T-helper 9 cell (primary cell): Measurements from ENCODE around the gene UCK1.
"Not testable (repeated sequence)": the region's sequence is repeated elsewhere in the genome, so short reads cannot be mapped to it uniquely, and the experiment has no call there.

ENCODE experiments used
- DNase-seq: peaks from one replicate; pipeline ENCODE4 v3.0.0-alpha.2; 2020

Gene UCK1

DNA sequence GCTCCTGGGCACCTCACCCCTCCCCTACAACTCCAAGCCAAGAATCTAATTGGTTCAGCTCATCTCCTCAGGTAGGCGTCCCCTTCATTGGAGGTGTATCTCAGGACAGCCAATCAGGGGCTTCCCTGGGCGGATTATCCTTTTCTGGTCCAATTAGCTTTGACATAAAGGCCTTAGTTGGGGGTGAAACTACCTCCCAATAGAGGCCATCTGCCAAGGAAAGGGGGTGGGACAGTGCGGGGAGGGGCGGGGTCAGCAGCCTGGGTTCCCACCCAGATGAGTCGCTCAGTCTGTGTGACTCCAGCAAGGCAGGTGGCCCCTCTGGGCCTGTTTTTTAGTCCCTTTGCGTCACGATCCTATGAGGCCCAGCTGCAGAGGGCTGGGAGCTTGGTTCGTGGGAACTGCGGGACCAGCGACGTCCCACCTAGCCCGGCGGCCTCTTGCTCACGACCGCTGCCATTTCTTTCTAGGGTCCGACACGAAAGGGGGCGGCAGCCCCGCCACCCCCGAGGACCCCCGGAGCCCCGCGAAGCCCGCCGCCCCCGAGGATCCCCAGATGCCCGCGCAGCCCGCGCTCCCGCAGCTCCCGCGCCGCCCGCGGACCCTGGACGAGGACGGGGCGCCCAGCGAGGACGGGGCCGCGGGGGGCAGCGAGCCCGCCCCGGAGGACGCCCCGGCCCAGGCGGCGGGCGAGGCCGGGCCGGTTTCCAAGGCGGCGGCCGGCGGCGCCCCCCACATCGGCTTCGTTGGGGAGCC, 23.2 kb upstream of the UCK1 start:
- no peak for DNase-seq

DNA sequence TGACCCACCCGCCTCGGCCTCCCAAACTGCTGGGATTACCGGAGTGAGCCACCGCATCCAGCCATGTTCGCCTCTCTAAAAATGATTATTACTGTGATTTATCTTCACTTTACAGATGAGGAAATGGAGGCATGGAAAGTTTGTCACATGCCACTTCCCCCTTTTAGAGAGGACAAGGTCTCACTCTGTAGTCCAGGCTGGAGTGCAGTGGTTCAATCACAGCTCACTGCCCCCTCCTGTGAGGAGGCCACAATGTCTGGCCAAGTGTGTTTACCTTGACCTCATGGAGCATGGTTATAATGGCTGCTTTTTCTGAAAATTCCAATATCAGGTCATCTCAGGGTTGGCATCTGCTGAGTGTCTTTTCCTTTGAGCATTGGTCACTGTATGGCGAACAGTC, 21.0 kb upstream of the UCK1 start:
- DNase-seq: no peak

DNA sequence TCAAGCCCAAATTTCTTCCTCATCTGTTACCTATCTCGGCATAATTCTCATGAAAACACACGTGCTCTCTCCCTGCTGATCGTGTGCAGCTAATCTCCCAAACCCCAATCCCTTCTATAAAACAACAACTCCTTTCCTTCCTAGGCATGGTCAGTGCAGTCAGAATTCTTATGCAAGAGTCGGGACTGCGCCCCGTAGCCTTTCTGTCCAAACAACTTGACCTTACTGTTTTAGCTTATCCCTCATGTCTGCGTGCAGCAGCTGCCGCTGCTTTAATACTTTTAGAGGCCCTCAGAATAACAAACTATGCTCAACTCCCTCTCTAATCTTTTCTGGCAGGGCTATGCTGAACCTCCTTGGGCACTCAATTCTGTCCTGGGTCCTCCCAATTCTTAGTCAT, 19.4 kb upstream of the UCK1 start:
- DNase-seq: not testable (repeated sequence)

DNA sequence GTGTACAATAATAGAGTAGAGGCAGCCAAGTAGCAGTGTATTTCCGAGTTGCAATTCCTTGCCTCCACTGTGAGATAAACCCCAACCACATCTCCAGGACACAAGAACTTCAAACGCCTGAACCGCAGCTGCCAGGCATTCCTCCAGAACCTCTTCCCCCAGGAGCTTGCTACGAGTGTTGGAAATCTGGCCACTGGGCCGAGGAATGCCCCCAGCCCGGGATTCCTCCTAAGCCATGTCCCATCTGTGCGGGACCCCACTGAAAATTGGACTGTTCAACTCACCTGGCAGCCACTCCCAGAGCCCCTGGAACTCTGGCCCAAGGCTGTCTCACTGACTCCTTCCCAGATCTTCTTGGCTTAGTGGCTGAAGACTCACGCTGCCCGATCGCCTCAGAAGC, 18.1 kb upstream of the UCK1 start:
- DNase-seq: not testable (repeated sequence)

DNA sequence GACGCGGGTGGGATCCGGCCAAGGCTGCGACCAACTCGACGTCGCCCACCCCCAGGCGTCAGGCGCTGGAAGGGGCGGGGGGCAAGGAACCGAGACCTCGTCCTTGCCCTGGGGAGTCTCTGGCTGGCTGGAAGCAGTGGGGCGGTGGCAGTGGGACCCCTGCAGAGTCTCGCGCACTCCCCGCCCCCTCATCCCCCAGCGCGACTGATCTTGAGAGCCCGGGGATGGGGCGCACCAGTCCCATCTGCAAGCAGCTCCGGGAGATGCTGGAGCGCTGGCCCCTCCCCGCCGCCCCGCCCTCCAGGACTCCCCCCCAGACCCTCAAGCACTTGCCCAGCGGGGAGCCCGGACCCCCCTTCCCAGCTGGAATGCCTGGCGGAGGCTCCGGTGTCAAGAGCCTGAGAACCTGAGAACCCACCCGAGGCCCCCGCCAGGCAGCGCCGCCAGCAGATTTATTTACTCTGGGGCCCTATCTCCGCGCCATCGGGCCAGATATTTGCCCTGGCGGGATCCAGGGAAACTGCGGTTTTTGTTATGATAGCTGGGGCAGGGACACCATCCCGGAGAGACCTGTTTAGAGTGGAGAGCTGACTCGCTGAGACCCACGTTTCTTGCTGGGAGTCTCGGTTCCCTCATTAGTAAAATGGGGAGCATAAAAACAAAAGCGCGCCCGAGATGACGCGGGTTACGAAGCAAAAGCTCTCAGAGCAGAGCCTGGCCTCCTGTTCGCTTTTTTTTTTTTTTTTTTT, 15.4 kb upstream of the UCK1 start:
- no peak for DNase-seq

DNA sequence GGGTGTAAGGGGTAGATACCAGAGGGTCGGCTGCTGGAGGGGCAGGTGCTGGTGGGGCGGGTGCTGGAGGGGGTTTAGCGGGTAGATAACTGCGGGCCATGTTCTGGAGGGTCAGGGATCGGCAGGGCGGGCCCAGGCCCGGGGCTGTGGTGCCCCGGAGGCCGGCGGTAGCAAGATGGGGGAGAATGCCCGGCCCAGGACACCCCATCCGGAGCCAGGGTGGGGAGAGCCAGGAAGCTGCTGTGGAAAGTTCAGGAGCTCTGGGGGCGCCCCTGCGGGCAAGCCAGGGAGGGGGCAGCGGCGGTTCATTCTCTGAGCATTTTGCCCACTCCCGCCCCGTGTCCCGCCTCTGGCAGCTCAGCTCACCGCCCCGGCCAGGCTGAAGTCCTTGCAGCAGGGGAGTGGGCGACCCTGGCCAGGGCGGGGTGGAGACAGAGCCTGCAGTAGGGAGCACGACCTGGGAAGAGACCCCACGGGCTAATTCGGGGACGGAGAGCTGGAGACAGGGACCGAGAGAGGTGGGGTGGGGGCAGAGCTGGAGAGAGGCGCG, 14.8 kb upstream of the UCK1 start:
- DNase-seq: no peak

DNA sequence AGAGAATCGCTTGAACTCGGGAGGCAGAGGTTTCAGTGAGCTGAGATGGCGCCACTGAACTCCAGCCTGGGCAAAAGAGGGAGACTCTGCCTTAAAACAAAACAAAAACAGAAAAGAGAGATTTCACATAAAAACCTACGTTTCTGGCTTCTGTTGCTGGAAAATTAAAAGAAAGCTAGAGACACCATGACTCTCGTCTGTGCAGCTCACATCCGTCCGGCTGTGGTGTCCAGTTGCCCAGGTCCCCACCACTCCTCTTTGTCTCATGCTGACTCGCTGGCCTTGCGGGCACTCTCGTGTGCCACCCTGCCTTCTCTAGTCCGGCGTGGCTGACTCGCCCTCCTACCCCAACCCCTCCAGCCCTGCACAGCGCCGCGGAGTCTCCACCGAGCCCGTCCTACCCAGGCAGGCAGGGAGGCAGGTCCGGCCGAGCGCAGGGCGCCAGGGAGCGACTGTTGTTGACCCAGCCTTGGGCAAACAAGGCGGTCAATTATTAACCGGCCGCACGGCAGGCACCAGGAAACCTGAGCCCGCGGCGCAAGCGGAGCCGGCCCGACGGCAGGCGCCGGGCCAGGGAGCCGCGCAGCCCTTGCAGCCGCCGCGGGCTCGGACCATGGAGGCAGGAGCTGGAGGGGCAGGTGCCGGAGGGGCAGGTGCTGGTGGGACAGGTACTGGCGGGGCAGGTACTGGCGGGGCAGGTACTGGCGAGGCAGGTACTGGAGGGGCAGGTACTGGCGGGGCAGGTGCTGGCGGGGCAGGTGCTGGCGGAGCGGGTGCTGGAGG, 14.1 kb upstream of the UCK1 start, which contains the start of gene PRRT1B:
Gene PRRT1B (plus strand): TSS at position 521 of the 783 bp plus-strand sequence. CDS start 93 bp downstream, at position 614.
- no peak for DNase-seq

DNA sequence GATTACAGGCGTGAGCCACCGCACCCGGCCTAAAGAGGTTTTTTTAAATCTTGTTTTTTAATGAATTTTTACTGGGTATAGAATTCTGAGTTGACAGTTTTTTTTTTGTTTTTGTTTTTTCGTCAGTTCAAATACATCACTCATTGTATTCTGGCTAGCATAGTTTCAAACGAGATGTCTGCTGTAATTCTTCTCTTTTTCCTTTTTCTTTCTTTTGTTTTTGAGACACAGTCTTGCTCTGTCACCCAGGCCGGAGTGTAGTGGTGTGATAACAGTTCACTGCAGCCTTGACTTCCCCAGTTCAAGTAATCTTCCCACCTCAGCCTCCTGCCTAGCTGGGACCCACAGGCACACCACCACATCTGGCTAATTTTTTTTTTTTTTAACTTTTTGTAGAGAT, 12.1 kb upstream of the UCK1 start:
- no peak for DNase-seq

DNA sequence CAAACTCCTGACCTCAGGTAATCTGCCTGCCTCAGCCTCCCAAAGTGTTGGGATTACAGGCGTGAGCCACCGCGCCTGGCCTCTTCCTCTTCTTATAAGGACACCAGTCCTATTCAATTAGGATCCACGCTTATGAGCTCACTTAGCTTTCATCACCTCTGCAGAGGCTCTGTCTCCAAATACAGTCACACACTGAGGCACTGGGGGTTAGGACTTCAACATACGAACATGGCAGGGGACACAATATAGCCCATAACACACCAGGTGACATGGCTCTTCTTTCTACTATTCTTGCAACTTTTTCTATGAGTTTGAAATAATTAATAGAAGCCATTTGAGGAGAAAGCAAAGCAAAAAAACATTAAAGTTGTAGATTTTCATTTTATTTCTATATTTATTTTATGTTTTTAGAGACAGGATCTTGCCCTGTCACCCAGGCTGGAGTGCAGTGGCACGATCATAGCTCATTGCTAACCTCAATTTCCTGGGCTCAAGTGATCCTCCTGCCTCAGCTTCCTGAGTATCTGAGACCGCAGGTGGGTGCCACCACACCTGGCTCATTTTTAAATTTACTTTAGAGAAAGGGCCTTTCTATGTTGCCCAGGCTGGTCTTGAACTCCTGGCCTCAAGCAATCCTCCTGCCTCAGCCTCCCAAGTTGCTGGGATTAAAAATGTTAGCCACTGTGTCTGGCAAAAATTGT, 8.3 kb upstream of the UCK1 start:
- DNase-seq: no peak

DNA sequence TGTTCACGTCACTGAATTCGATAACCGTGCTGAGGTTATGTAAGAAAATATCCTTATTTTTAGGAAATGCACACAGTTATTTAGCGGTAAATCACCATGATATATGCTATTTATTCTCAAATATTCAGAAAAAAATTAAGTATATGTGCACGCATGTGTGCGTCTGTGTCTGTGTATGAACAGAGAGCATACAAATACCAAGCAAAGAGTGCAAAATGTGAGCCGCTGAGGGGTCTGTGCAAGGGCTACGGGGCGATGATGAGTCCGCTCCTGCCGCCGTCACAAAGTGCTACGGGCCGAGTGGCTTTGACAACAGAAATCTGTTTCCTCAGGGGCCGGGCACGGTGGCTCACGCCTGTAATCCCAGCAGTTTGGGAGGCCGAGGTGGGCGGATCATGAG, 6.9 kb upstream of the UCK1 start:
- DNase-seq: no peak

DNA sequence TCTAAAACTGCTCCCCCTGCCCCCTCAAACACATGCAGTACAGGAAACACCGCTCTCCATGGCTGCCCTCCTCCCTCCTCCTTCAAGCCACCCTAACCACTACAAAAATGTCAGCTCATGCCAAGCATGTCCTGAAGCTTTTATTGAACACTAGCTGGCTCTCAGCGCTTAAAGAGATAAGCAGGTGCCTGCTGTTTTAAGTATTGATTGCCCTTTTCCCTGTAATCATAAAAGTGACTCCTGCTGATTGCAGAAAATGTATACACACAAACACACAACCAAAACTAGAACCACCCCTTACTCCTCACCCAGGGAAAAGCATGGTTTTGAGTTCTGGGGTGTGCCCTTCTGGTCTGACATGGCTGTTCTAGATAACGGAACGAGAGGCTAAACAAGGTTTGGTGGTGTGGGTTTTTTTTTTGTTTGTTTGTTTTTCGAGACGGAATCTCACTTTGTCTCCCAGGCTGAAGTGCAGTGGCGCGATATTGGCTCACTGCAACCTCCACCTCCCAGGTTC, 3.7 kb upstream of the UCK1 start:
- no peak for DNase-seq

DNA sequence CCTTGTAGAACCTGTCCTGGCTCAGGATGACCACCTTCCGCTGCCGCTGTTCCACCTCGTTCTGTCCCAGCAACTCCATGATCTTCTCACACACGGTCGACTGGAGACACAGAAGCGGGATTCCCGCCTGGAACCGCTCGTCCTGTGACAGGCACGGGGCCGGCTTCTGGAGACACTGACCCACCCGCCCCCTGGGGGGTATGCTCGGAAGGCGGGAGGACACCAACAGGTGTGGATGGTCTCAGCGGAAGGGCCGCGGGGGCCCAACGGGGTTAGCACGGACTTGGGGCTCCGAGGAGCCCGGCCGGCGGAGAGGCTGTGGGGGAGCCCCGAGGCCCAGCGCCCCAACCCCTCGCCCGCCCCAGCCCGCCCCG, 530 bp downstream of the UCK1 start:
- DNase-seq: no peak

DNA sequence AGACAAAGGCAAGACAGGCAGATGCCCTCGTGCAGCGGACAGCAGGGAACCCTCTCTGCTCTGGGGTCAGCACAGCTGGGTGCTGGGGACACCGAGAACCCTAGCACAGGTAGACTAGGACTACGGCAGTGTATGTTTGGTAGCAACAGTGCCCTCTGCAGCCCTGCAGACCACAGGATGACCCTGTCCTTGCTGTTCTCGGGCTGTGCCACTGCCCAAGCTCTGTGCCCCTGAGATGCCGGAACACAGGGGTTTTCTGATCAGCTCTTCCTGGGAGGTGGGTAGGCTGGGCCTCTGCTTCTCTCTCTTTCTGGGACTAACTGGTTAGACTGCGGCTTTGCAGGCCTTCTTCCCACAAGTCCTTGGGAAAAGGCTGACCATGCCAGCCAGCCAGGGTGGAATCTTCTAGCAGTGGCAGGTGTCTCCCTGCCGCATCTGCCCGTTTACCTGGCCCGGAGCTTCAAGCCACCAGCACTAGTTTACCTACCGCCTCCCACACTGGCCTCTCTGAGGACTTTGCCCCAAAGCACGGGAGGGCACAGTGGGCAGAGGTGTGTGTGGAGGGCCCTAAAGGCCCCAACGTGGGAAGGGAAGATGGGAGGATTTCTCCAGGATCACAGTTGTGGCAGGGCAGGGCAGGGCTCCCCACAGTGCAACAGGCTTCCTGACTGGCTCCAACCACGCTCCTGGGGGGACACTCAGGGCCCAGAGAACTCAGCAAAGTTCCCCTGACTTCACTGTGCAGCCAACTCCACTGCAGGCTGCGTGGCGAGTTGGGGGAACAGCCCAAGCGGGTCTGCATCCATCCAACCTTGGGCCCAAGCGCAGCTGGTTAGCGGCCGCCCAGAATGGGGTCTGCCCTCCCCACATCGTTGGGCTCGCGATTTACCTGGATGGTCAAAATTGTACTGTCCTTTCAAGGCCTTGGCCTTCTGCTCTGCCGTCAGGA, 1.2 kb downstream of the UCK1 start:
- no peak for DNase-seq

DNA sequence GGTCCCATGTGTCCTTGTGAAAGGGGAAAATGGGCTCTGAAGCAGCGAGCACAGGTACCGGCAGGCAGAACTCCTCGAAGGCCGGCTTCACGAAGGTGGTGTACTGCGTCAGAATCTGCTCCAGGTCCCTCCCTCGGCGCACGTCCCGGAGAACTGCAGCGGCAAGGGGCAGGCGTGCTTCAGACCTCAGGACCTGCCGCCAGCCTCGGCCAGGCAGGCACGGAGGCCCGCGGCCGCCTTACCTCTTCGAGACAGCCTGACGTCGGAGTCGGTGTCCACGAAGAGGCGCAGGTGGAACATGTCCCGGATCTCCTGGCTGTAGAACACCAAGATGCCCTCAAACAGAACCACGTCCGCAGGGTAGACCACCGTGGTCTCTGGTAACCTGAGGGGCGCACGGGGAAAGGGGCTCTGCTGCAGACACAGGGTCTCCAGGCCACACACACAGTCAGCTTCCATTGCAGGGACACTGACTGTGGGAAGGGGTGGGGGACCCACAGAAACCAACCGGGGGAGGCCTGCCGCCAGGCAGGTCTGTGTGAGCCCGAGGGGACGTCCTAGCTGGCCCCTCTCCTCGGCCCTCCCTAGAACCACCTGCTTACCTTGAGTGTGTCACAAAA, 2.1 kb downstream of the UCK1 start:
- DNase-seq: no peak

DNA sequence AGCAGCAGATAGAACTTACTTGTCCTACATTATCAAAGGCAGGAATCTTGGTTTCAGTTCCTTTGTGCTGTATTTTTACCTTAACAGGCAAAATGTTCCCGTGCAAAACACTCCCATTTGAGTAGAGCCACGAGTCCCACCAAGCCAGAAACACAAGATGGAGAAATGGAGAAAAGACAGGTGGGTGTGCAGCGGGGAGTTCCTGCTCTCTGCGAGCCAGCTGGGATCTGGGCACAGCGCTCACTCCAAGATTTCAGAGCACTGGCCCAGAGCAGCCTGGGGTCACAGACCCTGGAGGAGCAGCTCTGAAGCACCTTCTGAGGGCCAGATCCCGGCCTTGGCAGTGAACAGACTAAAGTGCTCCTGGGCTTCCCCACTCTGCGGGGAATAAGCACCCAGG, 2.9 kb downstream of the UCK1 start:
- no peak for DNase-seq

DNA sequence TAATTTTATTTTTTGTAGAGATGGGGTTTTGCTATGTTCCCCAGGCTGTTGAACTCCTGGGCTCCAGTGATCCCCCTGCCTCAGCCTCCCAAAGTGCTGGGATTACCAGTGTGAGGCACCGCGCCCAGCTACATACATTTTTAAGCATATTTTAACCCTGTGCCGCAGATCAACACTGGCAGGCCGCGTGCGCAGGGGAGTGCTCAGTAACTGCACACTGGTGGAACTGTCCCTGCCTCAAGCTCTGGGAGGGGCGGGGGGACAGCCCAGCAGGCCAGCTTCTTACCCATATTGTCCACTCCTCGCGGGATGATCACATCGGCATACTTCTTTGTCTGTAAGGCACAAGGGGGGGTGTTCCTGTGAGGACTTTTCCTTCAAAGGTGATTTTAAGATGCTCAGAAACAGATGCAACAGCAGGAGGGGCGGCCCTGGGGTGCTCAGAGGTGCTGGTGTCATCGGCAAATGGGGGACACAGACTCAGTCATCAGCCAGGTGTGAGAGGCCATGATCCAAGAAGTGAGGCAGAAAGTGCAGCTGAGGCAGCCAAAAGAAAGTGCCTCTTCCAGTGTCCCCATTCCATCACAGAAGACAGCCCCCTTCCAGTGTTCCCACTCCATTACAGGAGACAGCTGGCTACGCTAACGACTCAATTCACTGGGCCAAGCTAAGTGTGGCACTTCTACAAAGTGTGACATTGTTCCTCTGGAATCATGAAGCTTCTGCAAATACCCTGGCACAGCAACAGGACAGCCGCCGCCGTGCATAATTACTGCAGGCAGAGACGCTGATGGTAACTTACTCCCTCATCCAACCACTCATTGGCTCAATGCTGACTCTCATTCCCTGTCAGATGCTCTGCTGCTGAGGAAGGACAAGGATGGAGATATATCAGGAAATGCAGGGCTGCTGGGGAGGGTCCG, 5.2 kb downstream of the UCK1 start:
- DNase-seq: no peak

DNA sequence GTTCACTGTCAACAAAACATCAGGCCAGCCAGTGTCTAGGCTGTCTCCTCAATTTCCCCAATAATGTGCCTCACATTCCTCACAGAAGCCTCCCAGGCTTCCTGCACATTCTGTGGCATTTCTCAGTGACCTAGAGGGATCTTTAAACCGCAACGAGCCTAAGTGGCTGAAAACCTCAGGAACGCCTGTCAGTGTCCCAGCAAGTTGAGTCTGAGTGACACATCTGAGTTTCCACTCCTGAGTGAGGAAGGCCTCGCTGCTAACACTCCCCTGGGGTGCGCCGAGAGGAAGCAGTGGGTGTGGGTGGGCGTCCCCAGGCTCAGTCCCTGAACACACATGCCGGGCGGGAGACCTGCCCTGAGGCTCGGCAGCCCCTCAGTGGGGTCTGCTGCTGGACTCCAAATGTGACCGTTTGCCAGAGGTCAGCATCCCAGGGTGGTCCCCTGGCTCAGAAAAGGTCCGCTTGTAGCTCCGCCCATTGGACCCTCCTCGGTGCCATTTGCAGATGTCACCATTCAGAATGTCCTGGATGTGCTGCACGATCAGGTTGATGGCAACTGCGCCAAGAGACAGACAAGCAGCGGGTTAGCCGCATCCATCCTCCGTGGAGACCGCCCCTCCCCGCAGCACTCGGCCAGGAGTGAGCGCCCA, 6.3 kb downstream of the UCK1 start:
- no peak for DNase-seq

DNA sequence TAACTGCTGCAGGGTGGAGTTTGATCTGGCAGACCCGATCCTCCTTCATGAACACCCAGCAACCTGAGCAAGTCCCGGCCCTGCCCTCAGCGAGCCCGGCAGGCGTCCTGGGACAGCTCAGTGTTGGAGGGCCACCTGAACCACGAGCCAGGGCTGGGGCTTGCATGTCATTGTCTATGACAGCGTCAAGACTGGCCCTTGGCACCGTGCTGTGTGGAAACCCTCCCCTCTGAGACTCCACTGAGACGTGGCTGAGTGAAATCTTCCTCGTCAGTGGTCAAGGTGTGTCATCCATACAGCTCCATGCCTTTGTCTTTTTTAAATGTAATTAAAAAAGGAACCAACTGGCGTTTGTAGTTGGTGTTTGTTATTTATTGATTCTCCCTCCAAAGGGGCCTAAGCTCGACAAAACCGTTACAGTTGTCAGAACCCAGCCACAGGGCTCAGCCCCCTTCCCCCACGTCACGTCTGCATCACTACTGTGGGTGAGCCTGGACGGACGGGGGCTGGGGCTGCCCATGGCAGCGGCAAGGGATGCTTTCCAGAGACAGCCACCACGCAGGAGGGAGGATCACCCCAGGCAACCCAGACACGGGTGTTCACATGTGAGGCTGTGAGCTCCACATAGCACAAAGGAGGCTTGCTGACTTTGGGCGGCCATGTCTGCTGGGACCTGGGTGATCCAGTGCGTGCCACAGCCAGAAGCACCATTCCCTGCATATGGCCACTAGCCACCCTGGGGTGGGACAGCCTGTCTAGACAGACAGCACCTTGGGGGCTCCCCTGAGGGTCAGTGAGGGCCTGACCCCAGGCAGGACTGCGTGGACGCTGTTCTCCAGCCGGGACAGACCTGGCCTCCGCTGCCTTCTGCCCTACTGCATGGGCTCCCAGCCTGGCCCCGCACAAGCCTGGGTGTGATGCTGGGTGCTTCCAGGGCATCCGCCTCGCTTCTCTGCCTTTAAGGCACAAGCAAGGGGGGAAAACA, 7.3 kb downstream of the UCK1 start:
- DNase-seq: no peak
